ENCODE data around the gene SHPK. TPM values are rescaled to one million over a fixed set of nuclear protein-coding genes. Genes with fewer than 3 reads are reported as not detected.

Gene SHPK
- total and polyA plus RNA-seq, 9 of the 15 experiments (the other 6 are each of a cell fraction or from before 2014, with no cell fraction given), result 2.5 to 16.3 (median 11.8) TPM

- TF ChIP-seq CEBPB (tag; IDR thresholded peaks at IDR 0.05) (no peak), CEBPG (CRISPR knock-in tag; IDR thresholded peaks at IDR 0.05) (no peak), CEBPG (tag; conservative IDR thresholded peaks at IDR 0.05 in 1 of 2, IDR thresholded peaks at IDR 0.05 in 1 of 2) (no peak), MAX (CRISPR knock-in tag; IDR thresholded peaks at IDR 0.05) (no peak), CC2D1A (IDR thresholded peaks at IDR 0.05) (0 out of 2 replicates have a peak, but pooled peaks have one; percentile 65), PRPF4 (IDR thresholded peaks at IDR 0.05; ENCODE audit: insufficient read depth, low read depth, low read length, poor library complexity, severe bottlenecking) (no peak), YY1 (IDR thresholded peaks at IDR 0.05; ENCODE audit: borderline replicate concordance in 1 of 3, control insufficient read depth in 1 of 3, extremely low read depth in 1 of 3, insufficient read depth in 3 of 3, insufficient read length in 1 of 3, insufficient replicate concordance in 2 of 3, low read depth in 1 of 3, low read length in 2 of 3) (peak in 1 of 3 experiments; percentile 60), DMBX1 (CRISPR knock-in tag; IDR thresholded peaks at IDR 0.05; ENCODE audit: borderline replicate concordance) (no peak), DEAF1 (CRISPR knock-in tag; IDR thresholded peaks at IDR 0.05) (peak; percentile 62), BHLHE40 (IDR thresholded peaks at IDR 0.05; ENCODE audit: low read length) (peak; percentile 17; the same call in 1 of the 2 replicates), POLR2A (conservative IDR thresholded peaks at IDR 0.05) (no peak), CREB1 (IDR thresholded peaks at IDR 0.05) (no peak), CREB1 (CRISPR knock-in tag; IDR thresholded peaks at IDR 0.05) (no peak), MEIS2 (IDR thresholded peaks at IDR 0.05; ENCODE audit: partially characterized antibody) (no peak), HNRNPL (IDR thresholded peaks at IDR 0.05; ENCODE audit: low read depth, low read length) (no peak), ZNF174 (CRISPR knock-in tag; IDR thresholded peaks at IDR 0.05) (no peak), RB1 (IDR thresholded peaks at IDR 0.05; ENCODE audit: low read depth) (0 out of 2 replicates have a peak, but pooled peaks have one; percentile 20), TAF9B (IDR thresholded peaks at IDR 0.05; ENCODE audit: partially characterized antibody) (no peak)
- TF ChIP-seq, protein P1, sequence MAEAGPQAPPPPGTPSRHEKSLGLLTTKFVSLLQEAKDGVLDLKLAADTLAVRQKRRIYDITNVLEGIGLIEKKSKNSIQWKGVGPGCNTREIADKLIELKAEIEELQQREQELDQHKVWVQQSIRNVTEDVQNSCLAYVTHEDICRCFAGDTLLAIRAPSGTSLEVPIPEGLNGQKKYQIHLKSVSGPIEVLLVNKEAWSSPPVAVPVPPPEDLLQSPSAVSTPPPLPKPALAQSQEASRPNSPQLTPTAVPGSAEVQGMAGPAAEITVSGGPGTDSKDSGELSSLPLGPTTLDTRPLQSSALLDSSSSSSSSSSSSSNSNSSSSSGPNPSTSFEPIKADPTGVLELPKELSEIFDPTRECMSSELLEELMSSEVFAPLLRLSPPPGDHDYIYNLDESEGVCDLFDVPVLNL (CRISPR knock-in tag; IDR thresholded peaks at IDR 0.05; ENCODE audit: low read depth), result no peak
- TF ChIP-seq, protein P2, sequence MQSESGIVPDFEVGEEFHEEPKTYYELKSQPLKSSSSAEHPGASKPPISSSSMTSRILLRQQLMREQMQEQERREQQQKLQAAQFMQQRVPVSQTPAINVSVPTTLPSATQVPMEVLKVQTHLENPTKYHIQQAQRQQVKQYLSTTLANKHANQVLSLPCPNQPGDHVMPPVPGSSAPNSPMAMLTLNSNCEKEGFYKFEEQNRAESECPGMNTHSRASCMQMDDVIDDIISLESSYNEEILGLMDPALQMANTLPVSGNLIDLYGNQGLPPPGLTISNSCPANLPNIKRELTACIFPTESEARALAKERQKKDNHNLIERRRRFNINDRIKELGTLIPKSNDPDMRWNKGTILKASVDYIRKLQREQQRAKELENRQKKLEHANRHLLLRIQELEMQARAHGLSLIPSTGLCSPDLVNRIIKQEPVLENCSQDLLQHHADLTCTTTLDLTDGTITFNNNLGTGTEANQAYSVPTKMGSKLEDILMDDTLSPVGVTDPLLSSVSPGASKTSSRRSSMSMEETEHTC (IDR thresholded peaks at IDR 0.05), result no peak
- TF ChIP-seq, protein P3, sequence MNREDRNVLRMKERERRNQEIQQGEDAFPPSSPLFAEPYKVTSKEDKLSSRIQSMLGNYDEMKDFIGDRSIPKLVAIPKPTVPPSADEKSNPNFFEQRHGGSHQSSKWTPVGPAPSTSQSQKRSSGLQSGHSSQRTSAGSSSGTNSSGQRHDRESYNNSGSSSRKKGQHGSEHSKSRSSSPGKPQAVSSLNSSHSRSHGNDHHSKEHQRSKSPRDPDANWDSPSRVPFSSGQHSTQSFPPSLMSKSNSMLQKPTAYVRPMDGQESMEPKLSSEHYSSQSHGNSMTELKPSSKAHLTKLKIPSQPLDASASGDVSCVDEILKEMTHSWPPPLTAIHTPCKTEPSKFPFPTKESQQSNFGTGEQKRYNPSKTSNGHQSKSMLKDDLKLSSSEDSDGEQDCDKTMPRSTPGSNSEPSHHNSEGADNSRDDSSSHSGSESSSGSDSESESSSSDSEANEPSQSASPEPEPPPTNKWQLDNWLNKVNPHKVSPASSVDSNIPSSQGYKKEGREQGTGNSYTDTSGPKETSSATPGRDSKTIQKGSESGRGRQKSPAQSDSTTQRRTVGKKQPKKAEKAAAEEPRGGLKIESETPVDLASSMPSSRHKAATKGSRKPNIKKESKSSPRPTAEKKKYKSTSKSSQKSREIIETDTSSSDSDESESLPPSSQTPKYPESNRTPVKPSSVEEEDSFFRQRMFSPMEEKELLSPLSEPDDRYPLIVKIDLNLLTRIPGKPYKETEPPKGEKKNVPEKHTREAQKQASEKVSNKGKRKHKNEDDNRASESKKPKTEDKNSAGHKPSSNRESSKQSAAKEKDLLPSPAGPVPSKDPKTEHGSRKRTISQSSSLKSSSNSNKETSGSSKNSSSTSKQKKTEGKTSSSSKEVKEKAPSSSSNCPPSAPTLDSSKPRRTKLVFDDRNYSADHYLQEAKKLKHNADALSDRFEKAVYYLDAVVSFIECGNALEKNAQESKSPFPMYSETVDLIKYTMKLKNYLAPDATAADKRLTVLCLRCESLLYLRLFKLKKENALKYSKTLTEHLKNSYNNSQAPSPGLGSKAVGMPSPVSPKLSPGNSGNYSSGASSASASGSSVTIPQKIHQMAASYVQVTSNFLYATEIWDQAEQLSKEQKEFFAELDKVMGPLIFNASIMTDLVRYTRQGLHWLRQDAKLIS (CRISPR knock-in tag; IDR thresholded peaks at IDR 0.05), result no peak
Observed at GRCh38 chr17:3683054-3683511, 47.0 kb upstream of the SHPK start (continued).

Data from K562 (cell line).